IMR-90 (cell line): ENCODE measurements around the gene CPT1A.

Experiments
- POLR2A ChIP-seq: IDR thresholded peaks from 2 replicates; pipeline ENCODE4 v1.6.1; 2012; ENCODE audit warnings: mild to moderate bottlenecking, low read depth, low read length
- TF ChIP-seq, protein P1 (sequence below): conservative IDR thresholded peaks from 2 replicates; pipeline ENCODE4 v1.5.1; 2012; ENCODE audit warnings: mild to moderate bottlenecking, low read depth, low read length, improper control_type of control experiment

DNA sequence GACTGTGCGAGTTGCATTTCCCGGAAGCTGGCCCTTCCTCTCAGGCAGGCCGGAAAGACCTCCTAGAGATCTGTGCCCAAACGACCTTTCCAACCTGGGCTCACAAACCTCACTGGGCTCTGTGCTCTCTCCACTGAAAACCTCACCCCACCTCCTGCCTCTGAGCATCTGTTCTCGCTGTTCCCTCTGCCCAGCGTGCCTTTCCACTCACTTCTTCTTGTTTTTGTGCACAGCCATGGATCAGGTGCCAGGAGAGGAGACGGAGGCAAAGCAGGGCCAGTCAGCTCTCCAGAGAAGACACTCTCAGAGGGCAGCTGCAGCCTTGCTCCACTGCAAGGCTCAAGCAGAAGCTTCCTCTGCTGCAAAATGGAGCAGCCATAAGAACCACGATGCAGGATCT, 10.9 kb upstream of the CPT1A start:
- TF ChIP-seq, protein P1, sequence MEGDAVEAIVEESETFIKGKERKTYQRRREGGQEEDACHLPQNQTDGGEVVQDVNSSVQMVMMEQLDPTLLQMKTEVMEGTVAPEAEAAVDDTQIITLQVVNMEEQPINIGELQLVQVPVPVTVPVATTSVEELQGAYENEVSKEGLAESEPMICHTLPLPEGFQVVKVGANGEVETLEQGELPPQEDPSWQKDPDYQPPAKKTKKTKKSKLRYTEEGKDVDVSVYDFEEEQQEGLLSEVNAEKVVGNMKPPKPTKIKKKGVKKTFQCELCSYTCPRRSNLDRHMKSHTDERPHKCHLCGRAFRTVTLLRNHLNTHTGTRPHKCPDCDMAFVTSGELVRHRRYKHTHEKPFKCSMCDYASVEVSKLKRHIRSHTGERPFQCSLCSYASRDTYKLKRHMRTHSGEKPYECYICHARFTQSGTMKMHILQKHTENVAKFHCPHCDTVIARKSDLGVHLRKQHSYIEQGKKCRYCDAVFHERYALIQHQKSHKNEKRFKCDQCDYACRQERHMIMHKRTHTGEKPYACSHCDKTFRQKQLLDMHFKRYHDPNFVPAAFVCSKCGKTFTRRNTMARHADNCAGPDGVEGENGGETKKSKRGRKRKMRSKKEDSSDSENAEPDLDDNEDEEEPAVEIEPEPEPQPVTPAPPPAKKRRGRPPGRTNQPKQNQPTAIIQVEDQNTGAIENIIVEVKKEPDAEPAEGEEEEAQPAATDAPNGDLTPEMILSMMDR: no peak
- no peak for TF ChIP-seq POLR2A
